ENCODE data around the gene OR8D1.

DNA sequence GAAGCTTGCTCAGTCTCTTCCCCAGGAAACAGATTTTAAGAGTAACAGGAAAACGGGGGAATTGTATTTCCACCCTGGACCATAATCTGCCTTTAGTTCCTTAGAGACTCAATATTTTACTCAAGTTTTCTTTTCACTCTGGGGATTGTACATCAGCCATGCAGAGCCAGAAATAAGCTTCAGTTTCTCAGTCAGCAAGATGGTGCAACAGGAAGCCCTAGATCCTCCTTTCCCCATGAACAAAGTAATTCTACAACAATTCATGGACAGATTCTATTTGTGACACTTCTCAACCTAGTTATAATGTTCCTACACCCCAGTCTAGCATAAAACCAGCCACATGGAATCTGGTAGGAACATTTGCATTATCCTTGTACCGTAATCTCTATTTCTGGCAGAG is 45.8 kb upstream of the OR8D1 start:
- TF ChIP-seq, protein P1, sequence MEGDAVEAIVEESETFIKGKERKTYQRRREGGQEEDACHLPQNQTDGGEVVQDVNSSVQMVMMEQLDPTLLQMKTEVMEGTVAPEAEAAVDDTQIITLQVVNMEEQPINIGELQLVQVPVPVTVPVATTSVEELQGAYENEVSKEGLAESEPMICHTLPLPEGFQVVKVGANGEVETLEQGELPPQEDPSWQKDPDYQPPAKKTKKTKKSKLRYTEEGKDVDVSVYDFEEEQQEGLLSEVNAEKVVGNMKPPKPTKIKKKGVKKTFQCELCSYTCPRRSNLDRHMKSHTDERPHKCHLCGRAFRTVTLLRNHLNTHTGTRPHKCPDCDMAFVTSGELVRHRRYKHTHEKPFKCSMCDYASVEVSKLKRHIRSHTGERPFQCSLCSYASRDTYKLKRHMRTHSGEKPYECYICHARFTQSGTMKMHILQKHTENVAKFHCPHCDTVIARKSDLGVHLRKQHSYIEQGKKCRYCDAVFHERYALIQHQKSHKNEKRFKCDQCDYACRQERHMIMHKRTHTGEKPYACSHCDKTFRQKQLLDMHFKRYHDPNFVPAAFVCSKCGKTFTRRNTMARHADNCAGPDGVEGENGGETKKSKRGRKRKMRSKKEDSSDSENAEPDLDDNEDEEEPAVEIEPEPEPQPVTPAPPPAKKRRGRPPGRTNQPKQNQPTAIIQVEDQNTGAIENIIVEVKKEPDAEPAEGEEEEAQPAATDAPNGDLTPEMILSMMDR (conservative IDR thresholded peaks at IDR 0.05; ENCODE audit: low read depth, low read length), result no peak
- TF ChIP-seq EZH2 (IDR thresholded peaks at IDR 0.05; ENCODE audit: borderline replicate concordance, low read depth, low read length, poor library complexity, severe bottlenecking), result no peak
